Stimulated activated CD4-positive, alpha-beta T cell treated with anti-CD3 and anti-CD28 coated beads, TNF-alpha, amount 100 ng/mL, for 1 hour (primary cell): Measurements from ENCODE around the gene ZNF605.
"Not testable (repeated sequence)": the region's sequence is repeated elsewhere in the genome, so short reads cannot be mapped to it uniquely, and the experiment has no call there.

Source experiments
- DNase-seq, 3 donors: peaks; one replicate each; pipeline ENCODE4 v3.0.0-alpha.2; 2020; ENCODE audit warnings: low read depth in 3 of 3, low spot score in 1 of 3

Gene ZNF605

DNA sequence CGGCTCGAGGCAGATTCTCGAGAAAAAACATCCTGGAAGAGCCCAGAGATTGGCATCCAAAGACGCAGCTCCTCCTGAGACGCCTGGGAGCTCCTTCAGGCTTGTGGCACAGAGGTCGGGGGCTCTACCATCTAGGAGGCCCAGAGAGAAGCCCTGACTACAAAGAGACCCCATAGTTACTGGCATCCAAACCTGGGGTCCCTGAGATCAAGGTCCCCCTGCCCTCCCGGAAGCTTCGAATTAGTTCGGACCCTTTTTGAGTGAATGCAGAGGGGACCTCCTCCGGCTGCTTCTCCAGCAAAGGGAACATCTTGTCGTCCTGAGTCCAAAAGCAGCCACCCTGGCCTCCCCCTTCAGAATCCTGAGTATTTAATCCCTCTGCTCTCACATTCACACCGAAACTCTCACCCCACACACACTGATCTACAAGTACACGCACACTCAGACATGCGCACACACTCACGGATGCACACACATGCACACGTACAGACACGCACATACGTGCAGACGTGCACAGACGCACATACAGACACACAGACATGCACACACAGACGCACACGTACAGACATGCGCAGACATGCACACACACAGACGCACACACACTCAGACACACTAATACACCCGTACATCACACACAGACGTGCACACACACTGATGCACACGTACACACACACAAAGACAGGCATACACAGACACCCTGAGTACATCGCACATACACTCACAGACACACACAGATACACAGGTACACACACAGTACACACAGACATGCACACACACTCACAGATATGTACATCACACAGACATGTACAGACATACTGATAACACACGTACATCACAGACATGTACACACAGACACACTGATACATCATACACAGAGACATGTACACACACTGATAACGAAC, 5.9 kb downstream of the ZNF605 start:
- no peak for DNase-seq

DNA sequence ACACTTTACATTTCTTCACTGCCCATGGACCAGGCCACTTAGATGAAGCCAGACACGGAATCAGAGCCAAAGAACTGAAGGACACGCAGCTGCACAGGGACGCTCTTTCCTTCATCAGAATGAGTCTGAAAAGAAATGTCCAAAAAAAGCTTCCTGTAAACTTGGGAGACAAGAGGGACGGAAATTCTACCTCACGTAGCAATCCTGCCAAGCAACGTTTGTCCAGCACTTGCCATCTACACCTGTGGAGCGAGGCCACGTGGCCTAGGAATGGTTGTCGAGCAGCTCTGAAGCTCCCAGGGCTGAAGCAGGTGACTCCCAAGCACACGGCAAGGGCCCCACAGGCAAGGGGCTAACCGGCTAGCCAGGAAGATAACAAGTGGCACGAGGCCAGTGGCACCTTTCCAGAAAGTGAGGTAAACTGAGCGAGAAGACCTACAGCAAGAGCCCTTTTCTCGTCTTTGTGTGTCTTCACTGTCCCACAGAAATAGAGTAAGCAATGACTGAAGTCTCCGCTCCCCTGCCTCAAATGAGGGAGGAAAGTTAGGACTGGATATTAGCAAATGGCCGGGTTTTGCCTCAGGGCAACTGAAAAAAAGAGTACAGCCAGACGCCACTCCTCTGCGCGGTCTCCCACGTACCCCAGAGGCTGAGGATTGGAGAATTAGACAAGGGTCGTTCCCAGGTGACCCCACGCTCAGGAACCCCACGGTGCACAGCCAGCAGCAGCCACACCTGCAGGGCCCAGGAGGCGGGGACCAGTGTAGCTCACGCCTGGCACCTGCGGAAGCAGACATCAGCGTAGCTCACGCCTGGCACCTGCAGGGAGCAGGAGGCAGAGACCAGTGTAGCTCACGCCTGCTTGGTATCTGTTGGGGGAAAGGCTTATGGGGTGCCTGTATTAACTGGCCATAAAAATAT, 7.7 kb downstream of the ZNF605 start:
- no peak for DNase-seq

DNA sequence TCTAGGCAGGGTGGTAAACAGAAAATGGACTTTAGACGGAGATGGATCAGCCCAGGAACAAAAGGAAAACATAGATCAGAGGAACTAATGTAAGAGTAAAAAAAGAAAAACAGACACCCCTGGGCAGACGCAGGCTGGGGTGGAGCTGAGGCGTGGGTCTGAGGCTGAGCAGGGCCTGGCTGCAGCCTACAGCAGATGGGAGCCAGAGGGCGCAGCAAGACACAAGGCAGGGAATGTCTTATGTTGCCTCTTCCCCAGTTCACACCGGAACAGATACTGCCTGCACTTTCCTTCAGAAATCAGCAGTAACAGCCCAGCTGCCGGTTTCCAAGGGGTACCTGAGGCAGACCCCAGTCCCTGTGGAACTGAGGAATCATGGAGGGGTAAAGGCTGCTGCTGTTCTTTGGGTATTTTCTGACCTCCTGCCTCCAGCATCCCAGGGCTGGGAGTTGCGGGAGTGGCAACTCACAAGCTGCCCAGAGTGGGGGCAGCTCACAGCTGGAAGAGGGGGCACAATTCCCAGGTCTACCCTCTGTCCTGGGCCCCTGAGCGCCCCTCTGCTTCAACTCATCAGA, 9.8 kb downstream of the ZNF605 start:
- DNase-seq, result no peak

DNA sequence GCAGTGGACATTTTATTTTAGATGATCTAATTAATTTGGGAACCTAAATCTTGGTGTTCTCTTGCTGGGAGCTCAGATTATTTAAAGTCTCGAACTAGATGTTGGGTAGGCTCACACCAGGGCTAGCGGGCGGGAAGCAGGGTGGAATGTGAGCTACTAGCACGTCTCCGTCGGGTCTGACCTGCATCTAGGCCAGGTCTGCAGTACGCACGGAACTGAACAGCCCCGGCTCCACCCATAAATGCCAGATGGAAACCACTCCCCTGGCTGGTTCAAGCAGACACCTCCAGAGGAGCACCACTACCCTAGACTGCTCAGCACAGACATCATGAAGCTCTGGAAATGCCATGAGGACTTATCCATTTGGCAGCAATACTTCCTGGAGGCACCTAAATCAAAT, 10.3 kb downstream of the ZNF605 start:
- DNase-seq, result no peak

DNA sequence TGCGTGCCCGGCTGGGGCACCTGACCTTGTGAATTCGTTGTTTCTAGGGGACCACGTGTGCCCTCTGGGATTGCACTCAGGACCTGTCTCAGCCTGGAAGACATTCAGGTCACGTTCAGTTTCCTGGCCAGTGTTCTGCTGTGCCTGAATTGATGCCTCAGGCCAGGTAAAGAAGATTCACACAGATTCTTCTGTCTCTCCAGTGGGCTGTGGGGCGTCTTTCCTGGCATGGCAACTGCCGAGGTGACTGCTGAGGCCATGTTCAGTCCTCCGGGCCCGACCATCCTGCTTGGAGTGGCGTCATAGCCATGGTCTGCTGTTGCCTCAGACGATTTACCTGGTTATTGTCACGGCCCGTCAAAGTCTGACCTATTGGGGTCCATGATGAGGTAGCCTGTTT, 13.5 kb downstream of the ZNF605 start:
- DNase-seq, result no peak

DNA sequence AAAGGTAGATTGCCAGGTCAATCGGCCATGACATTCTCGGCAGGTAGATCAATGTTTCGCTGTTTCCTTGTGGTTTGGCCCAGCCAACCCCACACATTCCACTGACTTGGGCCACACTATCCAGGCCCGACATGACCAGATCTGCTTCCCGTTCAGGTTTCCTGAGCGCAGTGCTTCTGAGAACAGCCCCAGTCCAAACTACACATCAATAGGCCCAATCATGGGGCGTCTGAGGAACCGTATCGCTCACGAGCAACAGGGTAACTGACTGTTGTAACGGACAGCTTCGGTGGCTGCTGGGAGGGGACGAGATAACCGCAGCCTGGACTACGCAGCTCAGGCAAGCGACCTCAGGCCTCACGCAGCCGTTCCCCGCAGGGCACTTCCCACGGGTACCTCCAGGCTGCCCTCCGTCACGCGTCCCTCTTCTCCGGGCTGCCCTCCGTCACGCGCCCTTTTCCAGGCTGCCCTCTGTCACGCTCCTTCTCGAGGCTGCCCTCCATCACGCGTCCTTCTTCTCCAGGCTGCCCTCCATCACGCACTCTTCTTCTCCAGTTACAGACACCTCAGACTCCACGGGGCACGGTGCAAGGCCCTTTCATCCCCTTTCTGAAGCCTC, 14.7 kb downstream of the ZNF605 start:
- DNase-seq, result no peak

DNA sequence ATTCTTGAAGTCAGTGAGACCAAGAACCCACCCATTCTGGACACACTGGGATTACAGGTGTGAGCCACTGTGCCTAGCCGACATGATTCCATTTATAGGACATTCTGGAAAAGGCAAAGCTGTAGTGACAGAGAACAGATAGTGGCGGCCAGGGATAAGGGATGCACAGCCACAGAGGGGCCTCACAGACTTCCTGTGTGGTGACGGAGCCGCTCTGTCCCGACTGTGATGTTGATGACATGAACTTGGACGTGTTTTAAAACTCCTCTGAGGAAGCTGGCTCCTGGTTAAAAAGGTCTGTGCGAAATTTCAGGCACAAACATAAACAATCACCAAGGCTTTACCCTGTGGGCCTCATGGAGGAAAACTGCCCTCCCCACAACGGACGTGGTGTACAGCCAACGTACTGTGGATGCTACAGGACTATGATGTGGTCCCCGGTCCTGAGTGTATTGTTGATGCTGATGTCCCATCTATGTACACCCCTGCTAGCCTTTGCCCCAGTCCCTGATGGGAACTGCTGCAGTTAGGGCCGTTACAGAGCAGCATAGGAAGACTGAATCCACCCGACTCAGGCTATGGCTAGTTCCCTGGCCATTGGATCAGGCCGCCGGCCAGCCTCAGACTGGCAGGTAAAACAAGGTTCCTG, 15.9 kb downstream of the ZNF605 start:
- no peak for DNase-seq

DNA sequence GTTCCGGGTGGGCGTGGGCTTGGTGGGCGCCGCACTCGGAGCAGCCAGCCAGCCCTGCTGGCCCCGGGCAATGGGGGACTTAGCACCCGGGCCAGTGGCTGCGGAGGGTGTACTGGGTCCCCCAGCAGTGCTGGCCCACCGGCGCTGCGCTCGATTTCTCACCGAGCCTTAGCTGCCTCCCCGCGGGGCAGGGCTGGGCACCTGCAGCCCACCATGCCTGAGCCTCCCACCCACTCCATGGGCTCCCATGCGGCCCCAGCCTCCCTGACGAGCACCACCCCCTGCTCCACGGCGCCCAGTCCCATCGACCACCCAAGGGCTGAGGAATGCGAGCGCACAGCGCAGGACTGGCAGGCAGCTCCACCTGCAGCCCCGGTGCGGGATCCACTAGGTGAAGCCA, 17.3 kb downstream of the ZNF605 start:
- not testable (repeated sequence) for DNase-seq

DNA sequence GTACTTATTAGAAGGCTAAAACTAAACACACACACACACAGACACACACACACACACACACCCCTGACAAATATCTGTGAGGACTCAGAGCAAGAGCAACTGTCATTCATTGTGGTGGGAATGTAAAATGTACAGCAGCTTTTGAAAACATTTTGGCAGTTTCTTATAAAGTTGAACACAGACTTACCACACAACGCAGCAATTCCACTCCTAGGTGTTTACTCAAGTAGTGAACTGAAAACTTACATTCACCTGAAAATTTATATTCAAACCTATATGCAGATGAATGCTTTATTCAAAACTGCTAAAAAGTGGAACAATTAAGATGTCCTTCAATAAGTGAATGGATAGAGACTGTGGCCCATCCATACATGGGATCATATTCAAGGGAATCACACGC, 18.6 kb downstream of the ZNF605 start:
- DNase-seq, result no peak

DNA sequence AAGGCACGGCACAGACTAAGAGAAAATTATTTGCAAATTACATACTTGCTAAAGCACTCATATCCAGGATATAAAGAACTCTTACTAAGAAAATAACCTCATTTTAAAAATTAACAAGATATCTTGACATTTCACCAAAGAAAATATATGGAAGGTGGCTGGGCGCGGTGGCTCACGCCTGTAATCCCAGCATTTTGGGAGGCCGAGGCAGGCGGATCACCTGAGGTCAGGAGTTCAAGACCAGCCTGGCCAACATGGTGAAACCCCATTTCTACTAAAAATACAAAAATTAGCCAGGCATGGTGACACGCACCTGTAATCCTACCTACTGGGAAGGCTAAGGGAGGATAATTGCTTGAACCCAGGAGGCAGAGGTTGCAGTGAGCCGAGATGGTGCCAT, 19.2 kb downstream of the ZNF605 start:
- not testable (repeated sequence) for DNase-seq

DNA sequence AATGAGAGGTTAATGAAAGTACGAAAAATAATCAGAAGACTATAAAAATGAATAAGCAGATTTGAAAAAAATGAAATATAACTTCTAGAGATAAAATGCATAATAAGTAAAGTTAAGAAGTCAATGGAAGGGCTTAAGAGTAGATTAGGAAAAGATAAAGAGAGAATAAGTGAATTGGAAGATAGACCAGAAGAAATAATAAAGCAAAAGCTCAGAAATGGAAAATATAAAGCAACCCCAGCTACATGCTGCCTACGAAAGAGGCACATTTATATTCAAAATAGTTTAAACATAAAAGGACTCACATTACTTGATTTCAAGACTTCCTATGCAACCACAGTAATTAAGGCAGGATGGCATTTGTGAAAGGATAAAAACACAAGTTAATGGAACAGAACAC, 19.9 kb downstream of the ZNF605 start:
- no peak for DNase-seq

DNA sequence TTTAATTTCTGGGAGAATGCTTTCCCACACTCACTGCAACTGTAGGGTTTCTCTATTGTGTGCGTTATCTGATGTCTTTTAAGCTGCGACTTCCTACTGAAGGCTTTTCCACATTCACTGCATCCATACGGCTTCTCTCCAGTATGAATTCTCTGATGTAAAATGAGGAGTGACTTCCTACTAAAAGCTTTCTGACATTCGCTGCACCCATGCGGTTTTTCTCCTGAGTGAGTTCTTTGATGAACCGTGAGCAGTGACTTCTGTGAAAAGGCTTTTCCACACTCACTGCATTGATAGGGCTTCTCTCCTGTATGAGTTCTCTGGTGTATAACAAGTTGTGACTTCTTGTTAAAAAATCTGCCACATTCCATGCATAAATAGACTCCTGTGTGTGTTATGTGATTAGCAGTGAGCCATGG, 29.7 kb downstream of the ZNF605 start:
- DNase-seq, result no peak

DNA sequence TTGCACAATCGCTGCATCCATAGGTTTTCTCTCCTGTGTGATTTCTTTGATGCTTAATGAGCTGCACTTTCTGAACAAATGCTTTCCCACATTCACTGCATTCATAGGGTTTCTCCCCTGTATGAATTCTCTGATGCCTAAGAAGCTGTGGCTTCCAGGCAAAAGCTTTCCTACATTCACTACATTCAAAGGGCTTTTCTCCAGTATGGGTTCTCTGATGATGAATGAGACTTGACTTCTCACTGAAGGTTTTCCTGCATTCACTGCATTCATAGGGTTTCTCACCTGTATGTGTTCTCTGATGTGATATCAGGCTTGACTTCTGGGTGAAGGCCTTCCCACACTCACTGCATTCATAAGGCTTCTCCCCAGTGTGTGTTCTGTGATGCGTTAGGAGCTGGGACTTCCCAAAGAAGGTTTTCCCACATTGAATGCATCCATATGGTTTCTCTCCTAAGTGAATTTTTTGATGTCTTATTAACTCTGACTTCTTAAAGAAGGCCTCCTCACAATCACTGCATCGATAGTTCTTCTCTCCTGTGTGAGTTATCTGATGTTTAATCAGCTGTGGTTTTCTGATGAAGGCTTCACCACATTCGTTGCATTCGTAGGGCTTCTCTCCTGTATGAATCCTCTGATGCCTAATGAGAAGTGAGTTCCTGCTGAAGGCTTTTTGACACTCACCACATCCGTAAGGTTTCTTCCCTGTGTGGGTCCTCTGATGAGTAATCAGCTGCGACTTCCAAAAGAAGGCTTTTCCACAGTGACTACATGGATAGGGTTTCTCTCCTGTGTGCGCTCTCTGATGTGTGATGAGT, 30.3 kb downstream of the ZNF605 start:
- no peak for DNase-seq

DNA sequence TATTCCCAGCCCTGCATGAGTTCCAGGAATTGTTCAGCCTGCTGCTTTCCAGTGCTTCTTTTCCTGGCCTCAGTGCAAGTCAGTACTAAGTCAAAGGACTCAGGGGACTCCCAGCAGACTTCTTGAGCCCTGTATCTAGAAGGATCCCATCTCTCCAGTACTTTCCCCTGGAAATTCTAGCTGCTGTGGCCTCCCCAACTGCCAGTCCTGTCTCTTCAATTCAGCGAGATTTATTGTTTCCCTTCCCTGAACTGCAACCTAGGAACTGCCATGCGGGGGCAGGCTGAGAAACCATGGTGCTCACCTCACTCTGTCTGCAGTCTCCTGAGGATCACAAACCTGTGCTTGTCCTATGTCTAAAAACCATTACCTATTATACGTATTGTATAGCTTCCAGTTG, 31.8 kb downstream of the ZNF605 start:
- DNase-seq, result no peak

DNA sequence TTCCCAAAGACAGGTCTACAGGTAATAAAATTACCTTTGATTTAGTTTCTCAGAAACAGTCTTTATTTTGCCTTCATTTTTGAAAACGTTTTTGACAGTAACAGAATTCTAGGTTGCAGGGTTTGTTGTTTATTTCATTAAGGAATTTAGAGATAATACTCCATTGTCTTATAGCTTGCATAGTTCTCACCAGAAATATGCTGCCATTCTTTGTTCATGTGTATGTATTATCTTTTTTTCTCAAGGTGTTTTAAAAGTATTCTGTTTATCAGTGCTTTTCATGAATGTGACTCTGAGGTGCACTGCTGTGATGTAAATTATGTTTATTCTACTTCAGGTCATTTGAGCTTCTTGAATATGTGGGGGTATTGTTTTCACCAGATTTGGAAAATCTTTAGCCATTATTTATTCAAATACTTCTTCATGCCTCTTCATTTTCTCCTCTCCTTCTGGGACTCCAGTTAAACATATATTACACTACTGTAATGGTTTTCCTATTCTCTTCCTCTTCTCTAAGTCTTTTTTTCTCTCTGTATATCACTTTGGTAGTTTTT, 32.7 kb downstream of the ZNF605 start:
- DNase-seq, result no peak

DNA sequence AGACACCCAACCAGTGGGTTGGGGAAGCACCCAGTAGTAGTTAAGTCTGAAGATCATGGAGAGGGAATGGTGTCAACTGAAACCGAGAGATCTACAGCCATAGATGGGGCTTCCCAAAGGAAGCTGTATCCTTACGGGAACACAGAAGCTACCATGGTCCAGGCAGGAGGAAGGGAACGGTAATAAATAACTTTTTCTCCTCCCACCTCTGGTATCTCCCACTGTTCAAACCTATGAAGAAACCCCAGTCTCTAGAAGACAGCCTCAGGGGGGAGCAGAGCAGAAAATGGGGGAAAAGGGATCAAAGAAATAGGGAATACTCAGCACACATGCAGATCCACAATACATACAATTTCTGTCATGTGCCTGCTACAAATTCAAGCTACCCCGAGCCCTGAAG, 33.4 kb downstream of the ZNF605 start:
- no peak for DNase-seq

DNA sequence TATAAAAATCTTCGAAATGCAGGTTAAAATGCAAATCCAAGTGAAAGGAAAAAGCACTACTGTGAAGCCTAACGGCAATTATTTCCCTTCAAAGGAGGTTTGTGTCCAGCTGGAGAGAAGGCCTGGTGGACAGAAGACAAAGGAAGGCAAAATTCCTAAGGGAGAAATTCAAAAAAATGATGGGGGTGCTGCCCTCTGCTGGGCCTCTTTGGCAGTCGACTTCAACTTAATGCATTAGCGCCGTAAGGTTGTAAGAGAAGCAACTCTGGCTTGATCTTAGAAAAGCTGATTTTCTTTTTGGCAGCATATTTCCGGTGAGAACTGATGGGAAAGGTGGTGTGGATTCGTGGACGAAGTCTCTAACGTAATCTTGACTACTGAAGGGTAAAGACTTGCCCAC, 34.4 kb downstream of the ZNF605 start:
- DNase-seq, result no peak

DNA sequence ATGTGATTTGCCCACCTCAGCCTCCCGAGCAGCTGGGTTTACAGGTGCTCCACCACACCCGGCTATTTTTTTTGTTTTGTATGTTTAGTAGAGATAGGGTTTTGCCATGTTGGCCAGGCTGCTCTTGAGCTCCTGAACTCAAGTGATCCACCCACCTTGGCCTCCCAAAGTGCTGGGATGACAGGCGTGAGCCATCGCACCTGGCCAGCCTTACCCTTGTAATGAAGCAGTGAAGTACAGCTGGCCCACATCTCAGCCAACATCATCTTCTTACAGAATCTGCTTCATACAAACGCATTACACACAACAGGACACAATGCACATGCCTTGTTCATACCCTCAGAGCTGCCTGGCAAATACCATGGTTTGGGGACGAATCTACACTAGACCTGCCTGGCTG, 37.4 kb downstream of the ZNF605 start:
- DNase-seq, result no peak

DNA sequence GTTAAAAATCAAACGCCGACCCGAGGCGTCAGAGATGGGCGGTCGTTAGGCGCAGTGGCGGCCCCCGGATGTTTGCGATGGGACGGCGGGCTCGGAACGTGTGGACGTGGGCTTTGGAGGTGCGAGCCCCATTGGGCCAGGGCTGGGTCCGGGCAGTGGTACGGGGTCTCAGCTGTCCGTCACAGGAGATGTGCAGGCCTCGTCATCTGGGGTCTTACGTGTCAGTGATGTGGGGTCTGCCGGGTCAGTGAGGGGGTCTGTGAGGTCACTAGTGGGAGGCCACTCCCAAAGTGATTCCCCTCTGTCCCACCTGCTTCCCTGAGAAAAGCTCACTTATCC, 47.1 kb downstream of the ZNF605 start:
- no peak for DNase-seq
